IMR-90 (cell line): ENCODE results near the gene B3GALT4. TPM values are rescaled to one million over a fixed set of nuclear protein-coding genes. Genes with fewer than 3 reads are reported as not detected.

Source experiments
- ATAC-seq: fragments of 200-7000 bp; cut with Tn5 transposase; 2 replicates; pipeline ENCODE4 v1.9.1; 2020; ENCODE audit warnings: low read depth, mild to moderate bottlenecking, moderate library complexity
- BruUV-seq: library from RNA; stranded (reverse); fragments of 400-500 nt; replicated peaks from 2 replicates; lab custom pipeline; 2021; lab: Mats Ljungman, UMichigan
- CTCF ChIA-PET: fragments of 300-600 bp; formaldehyde crosslinking; extraction: SDS; loops from one replicate; lab custom pipeline; 2021; ENCODE audit warnings: antibody characterized with exemption; lab: Yijun Ruan, JAX
- POLR2A ChIA-PET: fragments of 300-600 bp; sonication (Branson Sonifier 250); formaldehyde crosslinking; loops from one replicate; lab custom pipeline; 2022; ENCODE audit warnings: antibody characterized with exemption; ENCODE audit not compliant: unreplicated experiment; lab: Charles Lee
- DNase-seq: peaks from one replicate; pipeline ENCODE4 v3.0.0; 2013
- H2AFZ ChIP-seq: replicated peaks from 2 replicates; pipeline ENCODE3; 2013; ENCODE audit warnings: low read length, mild to moderate bottlenecking; ENCODE audit not compliant: poor library complexity
- H2AK5ac ChIP-seq: 2 replicates; pipeline ENCODE4 v1.6.1; 2013; ENCODE audit warnings: low read depth, low read length, inconsistent platforms
- H2AK9ac ChIP-seq: replicated peaks from 2 replicates; pipeline ENCODE3; 2013; ENCODE audit warnings: mild to moderate bottlenecking, low read depth, low read length, moderate library complexity; ENCODE audit not compliant: poor library complexity
- H2BK120ac ChIP-seq: 2 replicates; pipeline ENCODE4 v1.6.1; 2013; ENCODE audit warnings: low read depth, low read length, inconsistent platforms
- H2BK15ac ChIP-seq: 3 replicates; pipeline ENCODE4 v1.6.1; 2013; ENCODE audit warnings: low read depth, low read length, inconsistent platforms
- H2BK20ac ChIP-seq: 2 replicates; pipeline ENCODE4 v1.6.1; 2013; ENCODE audit warnings: low read depth, mild to moderate bottlenecking, inconsistent platforms, low read length, moderate library complexity
- H2BK5ac ChIP-seq: 2 replicates; pipeline ENCODE4 v1.6.1; 2013; ENCODE audit warnings: mild to moderate bottlenecking, low read depth, low read length, inconsistent platforms; ENCODE audit not compliant: poor library complexity, severe bottlenecking
- H3K14ac ChIP-seq: replicated peaks from 2 replicates; pipeline ENCODE4 v1.6.1; 2013; ENCODE audit warnings: low read depth, low read length, inconsistent platforms
- H3K18ac ChIP-seq: 2 replicates; pipeline ENCODE4 v1.6.1; 2013; ENCODE audit warnings: low read depth, low read length, control low read depth
- H3K23ac ChIP-seq: 2 replicates; pipeline ENCODE4 v1.6.1; 2013; ENCODE audit warnings: low read depth, low read length, inconsistent platforms
- H3K27ac ChIP-seq: 2 replicates; pipeline ENCODE4 v1.5.1; 2013; ENCODE audit warnings: mild to moderate bottlenecking, control low read depth, low read length; ENCODE audit not compliant: insufficient read depth
- H3K27me3 ChIP-seq: 2 replicates; pipeline ENCODE4 v1.6.1; 2013; ENCODE audit warnings: low read length; ENCODE audit not compliant: control insufficient read depth, insufficient read depth
- H3K36me3 ChIP-seq: 2 replicates; pipeline ENCODE4 v1.6.1; 2013; ENCODE audit warnings: low read length, mixed read lengths; ENCODE audit not compliant: control insufficient read depth, insufficient read depth
- H3K4ac ChIP-seq: 2 replicates; pipeline ENCODE4 v1.6.1; 2013; ENCODE audit warnings: low read depth, low read length, inconsistent platforms
- H3K4me1 ChIP-seq: 2 replicates; pipeline ENCODE4 v1.6.1; 2013; ENCODE audit warnings: low read length, mixed read lengths; ENCODE audit not compliant: control insufficient read depth, insufficient read depth
- H3K4me2 ChIP-seq: 2 replicates; pipeline ENCODE4 v1.6.1; 2013; ENCODE audit warnings: low read depth, mild to moderate bottlenecking, control low read depth, low read length, moderate library complexity
- H3K4me3 ChIP-seq: 2 replicates; pipeline ENCODE4 v1.5.1; 2013; ENCODE audit warnings: low read depth, mild to moderate bottlenecking, control low read depth, low read length, moderate library complexity; ENCODE audit not compliant: insufficient read depth
- H3K56ac ChIP-seq: 2 replicates; pipeline ENCODE4 v1.6.1; 2013; ENCODE audit warnings: low read length, inconsistent platforms; ENCODE audit not compliant: insufficient read depth; ENCODE audit errors: extremely low read depth
- H3K79me1 ChIP-seq, 2 experiments: 2 replicates each; pipeline ENCODE4 v1.6.1; 2013; ENCODE audit warnings: low read length in 2 of 2, inconsistent platforms in 1 of 2, low read depth in 1 of 2
- H3K9ac ChIP-seq: 2 replicates; pipeline ENCODE4 v1.6.1; 2013; ENCODE audit warnings: low read depth, low read length, control low read depth
- H3K9me1 ChIP-seq: 2 replicates; pipeline ENCODE4 v1.6.1; 2013; ENCODE audit warnings: low read length, inconsistent platforms; ENCODE audit not compliant: insufficient read depth
- H3K9me3 ChIP-seq: 2 replicates; pipeline ENCODE4 v1.6.1; 2013; ENCODE audit warnings: low read length; ENCODE audit not compliant: control insufficient read depth, insufficient read depth
- H4K20me1 ChIP-seq: 2 replicates; pipeline ENCODE4 v1.6.1; 2013; ENCODE audit warnings: low read length, inconsistent platforms; ENCODE audit not compliant: insufficient read depth
- H4K5ac ChIP-seq: 2 replicates; pipeline ENCODE4 v1.6.1; 2013; ENCODE audit warnings: mild to moderate bottlenecking, low read depth, low read length, control low read depth
- H4K8ac ChIP-seq, 2 experiments: 2 replicates each; pipeline ENCODE4 v1.6.1; 2013; ENCODE audit warnings: low read depth in 2 of 2, low read length in 2 of 2, control low read depth in 1 of 2, inconsistent platforms in 1 of 2
- H4K91ac ChIP-seq: 2 replicates; pipeline ENCODE4 v1.6.1; 2013; ENCODE audit warnings: low read depth, low read length, inconsistent platforms; ENCODE audit not compliant: insufficient read depth
- BHLHE40 ChIP-seq: fragments of 150-350 bp; IDR thresholded peaks from 2 replicates; pipeline ENCODE4 v1.6.1; 2016; ENCODE audit warnings: mild to moderate bottlenecking, low read depth, low read length
- CEBPB ChIP-seq: IDR thresholded peaks from 2 replicates; pipeline ENCODE4 v1.6.1; 2012; ENCODE audit warnings: low read depth, low read length, improper control_type of control experiment
- CHD1 ChIP-seq: IDR thresholded peaks from 2 replicates; pipeline ENCODE4 v1.6.1; 2012; ENCODE audit warnings: low read depth, low read length, improper control_type of control experiment
- MAZ ChIP-seq: IDR thresholded peaks from 2 replicates; pipeline ENCODE4 v1.6.1; 2012; ENCODE audit warnings: low read depth, mild to moderate bottlenecking, low read length, improper control_type of control experiment, moderate library complexity, borderline replicate concordance
- MXI1 ChIP-seq: IDR thresholded peaks from 2 replicates; pipeline ENCODE4 v1.6.1; 2012; ENCODE audit warnings: low read depth, mild to moderate bottlenecking, low read length, moderate library complexity, borderline replicate concordance
- NFE2L2 ChIP-seq: fragments of 150-350 bp; IDR thresholded peaks from 2 replicates; pipeline ENCODE4 v1.6.1; 2016; ENCODE audit warnings: low read depth, mild to moderate bottlenecking, low read length
- POLR2A ChIP-seq: IDR thresholded peaks from 2 replicates; pipeline ENCODE4 v1.6.1; 2012; ENCODE audit warnings: mild to moderate bottlenecking, low read depth, low read length
- RAD21 ChIP-seq: IDR thresholded peaks from 2 replicates; pipeline ENCODE4 v1.6.1; 2012; ENCODE audit warnings: low read length, improper control_type of control experiment
- RCOR1 ChIP-seq: IDR thresholded peaks from 2 replicates; pipeline ENCODE4 v1.6.1; 2012; ENCODE audit warnings: mild to moderate bottlenecking, low read length, improper control_type of control experiment; ENCODE audit not compliant: insufficient replicate concordance
- SMC3 ChIP-seq: fragments of 150-350 bp; IDR thresholded peaks from 2 replicates; pipeline ENCODE4 v1.6.1; 2016; ENCODE audit warnings: low read depth, mild to moderate bottlenecking, antibody characterized with exemption, low read length, moderate library complexity
- WGBS, 2 experiments: methylation state at CpG; one replicate each; pipeline versions ENCODE4 v1.1.5 to v1.1.7; 2013; ENCODE audit warnings: missing lambda C conversion rate in 2 of 2; ENCODE audit not compliant: insufficient read length in 1 of 2; ENCODE audit errors: extremely low coverage in 2 of 2; 5-methylcytosine and 5-hydroxymethylcytosine counted together
- dilution Hi-C: fragments of 300-500 bp; cut with HindIII; formaldehyde crosslinking; loops from one replicate; pipeline ENCODE4 v1.14.3; 2018; ENCODE audit warnings: low sequenced_read_pairs; ENCODE audit not compliant: unreplicated experiment
- in situ Hi-C: fragments of 300-500 bp; cut with MboI; formaldehyde crosslinking; loops from 3 replicates; pipeline ENCODE4 v1.14.3; 2019; ENCODE audit warnings: low sequenced_read_pairs, inconsistent platforms, mixed read lengths
- intact Hi-C: fragments of 100-400 bp; cut with micrococcal nuclease; formaldehyde crosslinking; loops from 2 replicates; pipeline ENCODE4 v1.10.0; 2022
- polyA plus RNA-seq, 3 experiments: library from polyadenylated mRNA; depleted of rRNA; stranded (reverse); fragments of >200 nt; gene quantifications; 2 replicates each; pipeline ENCODE4 v1.2.3, GENCODE V29; 2012; ENCODE audit warnings: low replicate concordance in 1 of 3
- total RNA-seq: library from RNA; depleted of rRNA; stranded (reverse); fragments of >200 nt; gene quantifications from 2 replicates; pipeline ENCODE4 v1.2.3, GENCODE V29; 2012
- TF ChIP-seq, protein P1 (sequence below): fragments of 150-350 bp; IDR thresholded peaks from 2 replicates; pipeline ENCODE4 v1.6.1; 2017; ENCODE audit warnings: mild to moderate bottlenecking, antibody characterized with exemption, low read length, low read depth
- TF ChIP-seq, protein P2 (sequence below): conservative IDR thresholded peaks from 2 replicates; pipeline ENCODE4 v1.5.1; 2012; ENCODE audit warnings: mild to moderate bottlenecking, low read depth, low read length, improper control_type of control experiment

Gene B3GALT4
- total and polyA plus RNA-seq, 2 of the 4 experiments (the other 2 are of a cell fraction) = 0.70 to 0.72 TPM

DNA sequence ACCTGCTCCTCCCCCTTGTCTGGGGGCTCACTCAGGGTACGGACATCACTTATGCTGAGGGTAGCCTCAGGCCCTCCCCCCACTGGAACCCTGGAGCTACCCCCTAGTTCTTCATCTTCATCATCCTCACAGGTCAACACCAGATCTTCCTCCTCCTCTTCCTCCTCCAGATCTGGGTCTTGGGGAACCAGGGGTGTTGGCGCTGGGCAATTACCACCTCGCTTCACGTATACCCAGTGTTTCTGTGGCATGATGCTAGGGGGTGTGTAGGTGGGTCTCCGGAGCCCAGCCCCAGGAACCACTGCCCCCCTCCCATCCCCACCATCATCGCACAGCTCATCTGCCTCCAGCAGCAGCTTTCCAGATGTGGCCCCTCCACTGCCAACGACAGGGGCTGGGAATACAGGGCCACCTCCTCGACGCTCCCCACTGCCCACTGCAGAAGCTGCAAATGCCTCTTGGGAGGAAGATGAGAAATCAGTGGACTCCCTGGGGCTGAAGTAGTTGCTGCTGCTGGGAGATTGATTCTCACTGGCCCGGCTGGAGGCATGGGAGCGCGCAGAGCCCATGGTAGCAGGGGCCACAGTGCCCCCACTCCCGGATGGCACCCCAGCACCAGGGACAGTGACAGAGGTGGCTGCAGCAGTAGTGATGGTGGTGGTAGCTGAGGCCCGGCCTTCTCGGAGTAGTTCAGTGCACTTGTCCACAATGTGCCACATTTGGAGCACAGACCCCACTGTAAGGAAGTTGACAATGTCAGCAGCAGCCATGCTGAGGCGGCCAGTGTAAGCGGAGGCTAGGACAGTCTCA is 39.1 kb downstream of the B3GALT4 start:
- no TSS peak for BruUV-seq
- peaks cover 23% of the 10 kb centered on the region for H4K20me1 ChIP-seq
- H3K4me1 ChIP-seq = peaks cover 32% of the 10 kb centered on the region
- no peak overlapping the region for H3K9ac ChIP-seq
- TF ChIP-seq RCOR1 (no peak), POLR2A (no peak), RAD21 (no peak), SMC3 (no peak), MAZ (no peak), NFE2L2 (no peak), CHD1 (no peak), CEBPB (no peak), BHLHE40 (no peak), MXI1 (no peak)
- TF ChIP-seq, protein P1, sequence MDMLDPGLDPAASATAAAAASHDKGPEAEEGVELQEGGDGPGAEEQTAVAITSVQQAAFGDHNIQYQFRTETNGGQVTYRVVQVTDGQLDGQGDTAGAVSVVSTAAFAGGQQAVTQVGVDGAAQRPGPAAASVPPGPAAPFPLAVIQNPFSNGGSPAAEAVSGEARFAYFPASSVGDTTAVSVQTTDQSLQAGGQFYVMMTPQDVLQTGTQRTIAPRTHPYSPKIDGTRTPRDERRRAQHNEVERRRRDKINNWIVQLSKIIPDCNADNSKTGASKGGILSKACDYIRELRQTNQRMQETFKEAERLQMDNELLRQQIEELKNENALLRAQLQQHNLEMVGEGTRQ = no peak
- TF ChIP-seq, protein P2, sequence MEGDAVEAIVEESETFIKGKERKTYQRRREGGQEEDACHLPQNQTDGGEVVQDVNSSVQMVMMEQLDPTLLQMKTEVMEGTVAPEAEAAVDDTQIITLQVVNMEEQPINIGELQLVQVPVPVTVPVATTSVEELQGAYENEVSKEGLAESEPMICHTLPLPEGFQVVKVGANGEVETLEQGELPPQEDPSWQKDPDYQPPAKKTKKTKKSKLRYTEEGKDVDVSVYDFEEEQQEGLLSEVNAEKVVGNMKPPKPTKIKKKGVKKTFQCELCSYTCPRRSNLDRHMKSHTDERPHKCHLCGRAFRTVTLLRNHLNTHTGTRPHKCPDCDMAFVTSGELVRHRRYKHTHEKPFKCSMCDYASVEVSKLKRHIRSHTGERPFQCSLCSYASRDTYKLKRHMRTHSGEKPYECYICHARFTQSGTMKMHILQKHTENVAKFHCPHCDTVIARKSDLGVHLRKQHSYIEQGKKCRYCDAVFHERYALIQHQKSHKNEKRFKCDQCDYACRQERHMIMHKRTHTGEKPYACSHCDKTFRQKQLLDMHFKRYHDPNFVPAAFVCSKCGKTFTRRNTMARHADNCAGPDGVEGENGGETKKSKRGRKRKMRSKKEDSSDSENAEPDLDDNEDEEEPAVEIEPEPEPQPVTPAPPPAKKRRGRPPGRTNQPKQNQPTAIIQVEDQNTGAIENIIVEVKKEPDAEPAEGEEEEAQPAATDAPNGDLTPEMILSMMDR = no peak
- no peaks in the 10 kb centered on the region for H3K9me3 ChIP-seq
- H2BK120ac ChIP-seq = no peak overlapping the region
- no peak overlapping the region for H3K4me3 ChIP-seq
- ChIA-PET CTCF (no interaction called here), POLR2A (no interaction called here)
- 92% methylated on average over 2 of the region's 17 CpGs; no CpG with 5 or more reads in 1 of the 2 experiments for WGBS, 2 experiments
- H4K5ac ChIP-seq = no peak overlapping the region
- peaks cover 25% of the 10 kb centered on the region for H3K36me3 ChIP-seq
- no peak overlapping the region for H3K56ac ChIP-seq
- H3K27me3 ChIP-seq = no peaks in the 10 kb centered on the region
- no peak overlapping the region for H2BK5ac ChIP-seq
- intact Hi-C loops (no loop called here), in situ Hi-C loops (no loop called here), dilution Hi-C loops (no loop called here)
- no peak overlapping the region for H2BK20ac ChIP-seq
- H2AFZ ChIP-seq = no peak overlapping the region
- DNase-seq = no peak
- H3K79me1 ChIP-seq = peaks cover 35 to 83% of the 10 kb centered on the region in 2 experiments
- no peak overlapping the region for H2AK5ac ChIP-seq
- ATAC-seq = no peak
- no peak overlapping the region for H3K4ac ChIP-seq
- no peak overlapping the region for H3K27ac ChIP-seq
- peaks cover 22% of the 10 kb centered on the region for H3K9me1 ChIP-seq
- H3K18ac ChIP-seq = no peak overlapping the region
- no peak overlapping the region for H4K91ac ChIP-seq
- no peak overlapping the region for H3K4me2 ChIP-seq
- H2BK15ac ChIP-seq = no peak overlapping the region
- H4K8ac ChIP-seq = no peak overlapping the region
- no peak overlapping the region for H3K14ac ChIP-seq
- peak overlapping the region; percentile 99 for H2AK9ac ChIP-seq
- H3K23ac ChIP-seq = no peak overlapping the region
